Thymus (tissue), 14 donors: ENCODE measurements around the gene POGZ. TPM values are rescaled to one million over a fixed set of nuclear protein-coding genes. Genes with fewer than 3 reads are reported as not detected.
A peak's percentile ranks its signal among the peaks of the same experiment; 100 is the strongest.

Experiments
- DNase-seq, 9 donors: peaks; one replicate each; pipeline ENCODE4 v3.0.0-alpha.2; 2013; ENCODE audit warnings: low spot score in 9 of 9, low read depth in 6 of 9, missing footprints in 1 of 9
- H3K27ac ChIP-seq, 2 donors: one replicate each; pipeline ENCODE4 v1.5.1; 2013; ENCODE audit warnings: control low read depth in 1 of 2, low read depth in 1 of 2, low read length in 1 of 2, mild to moderate bottlenecking in 1 of 2, moderate library complexity in 1 of 2
- H3K27me3 ChIP-seq, 2 donors: one replicate each; pipeline ENCODE4 v1.5.1; 2013; ENCODE audit warnings: low read length in 1 of 2; ENCODE audit not compliant: control insufficient read depth in 2 of 2, insufficient read depth in 1 of 2
- H3K36me3 ChIP-seq, 2 donors: one replicate each; pipeline ENCODE4 v1.5.1; 2013; ENCODE audit warnings: low read length in 1 of 2, mild to moderate bottlenecking in 1 of 2, moderate library complexity in 1 of 2; ENCODE audit not compliant: control insufficient read depth in 2 of 2, insufficient read depth in 2 of 2
- H3K4me1 ChIP-seq, 2 donors: one replicate each; pipeline ENCODE4 v1.5.1; 2013; ENCODE audit warnings: low read length in 2 of 2; ENCODE audit not compliant: control insufficient read depth in 2 of 2, insufficient read depth in 2 of 2
- H3K4me3 ChIP-seq, 2 donors: one replicate each; pipeline ENCODE4 v1.5.1; 2013; ENCODE audit warnings: low read length in 2 of 2, control low read depth in 1 of 2, mild to moderate bottlenecking in 1 of 2
- H3K9me3 ChIP-seq, 2 donors: one replicate each; pipeline ENCODE4 v1.5.1; 2013; ENCODE audit warnings: low read length in 1 of 2, mild to moderate bottlenecking in 1 of 2; ENCODE audit not compliant: control insufficient read depth in 2 of 2, insufficient read depth in 1 of 2
- WGBS: extraction: QIAGEN DNeasy Blood & Tissue Kit; methylation state at CpG from one replicate; pipeline ENCODE4 v1.1.7; 2013; 5-methylcytosine and 5-hydroxymethylcytosine counted together
- long read RNA-seq, 10 donors: transcript quantifications; one replicate each; lab custom pipeline, GENCODE V29; 2026
- polyA plus RNA-seq: library from polyadenylated mRNA; stranded (reverse); fragments of 200-250 nt; gene quantifications from one replicate; pipeline ENCODE4 v1.2.3, GENCODE V29; 2013
- total RNA-seq: library from RNA; stranded (reverse); fragments of 120-200 nt; gene quantifications from one replicate; pipeline ENCODE4 v1.2.4, GENCODE V29; 2013
- donor health status: healthy.

Gene POGZ
- 18.5 TPM for total RNA-seq
- polyA plus RNA-seq, result 33.5 TPM
- long read RNA-seq, donor 1, full-length matches to known transcripts, result 1 of 1 reads
- long read RNA-seq, donor 1, partial matches to known transcripts, result 0 of 1 reads
- long read RNA-seq, donor 1, other reads (novel, unspliced or antisense), result 0 of 1 reads
- long read RNA-seq, donor 2, partial matches to known transcripts, result 44 of 49 reads
- long read RNA-seq, donor 2, other reads (novel, unspliced or antisense), result 0 of 49 reads
- long read RNA-seq, donor 3, partial matches to known transcripts, result 14 of 16 reads
- long read RNA-seq, donor 3, other reads (novel, unspliced or antisense), result 0 of 16 reads
- long read RNA-seq, donor 4, partial matches to known transcripts, result 7 of 9 reads
- long read RNA-seq, donor 4, other reads (novel, unspliced or antisense), result 0 of 9 reads
- long read RNA-seq, donor 5, partial matches to known transcripts, result 25 of 29 reads
- long read RNA-seq, donor 5, other reads (novel, unspliced or antisense), result 0 of 29 reads
- long read RNA-seq, donor 6, full-length matches to known transcripts, result 5 of 26 reads
- long read RNA-seq, donor 6, partial matches to known transcripts, result 21 of 26 reads
- long read RNA-seq, donor 6, other reads (novel, unspliced or antisense), result 0 of 26 reads
- long read RNA-seq, donor 7, full-length matches to known transcripts, result 1 of 17 reads
- long read RNA-seq, donor 7, partial matches to known transcripts, result 16 of 17 reads
- long read RNA-seq, donor 7, other reads (novel, unspliced or antisense), result 0 of 17 reads
- long read RNA-seq, donor 8, partial matches to known transcripts, result 0 of 1 reads
- long read RNA-seq, donor 8, other reads (novel, unspliced or antisense), result 0 of 1 reads
- long read RNA-seq, donor 9, partial matches to known transcripts, result 5 of 5 reads
- long read RNA-seq, donor 9, other reads (novel, unspliced or antisense), result 0 of 5 reads
- long read RNA-seq, donor 10, partial matches to known transcripts, result 20 of 26 reads
- long read RNA-seq, donor 10, other reads (novel, unspliced or antisense), result 0 of 26 reads

- Histone ChIP-seq H3K36me3 (no peaks in the 10 kb centered on the region), H3K9me3 (no peaks in the 10 kb centered on the region), H3K27ac (peak within 1 kb of the TSS; percentile 87 to 97), H3K27me3 (peaks cover 0 to 10% of the 10 kb centered on the region in 2 donors), H3K4me3 (peak within 1 kb of the TSS; percentile 66 to 99), H3K4me1 (peaks cover 11 to 12% of the 10 kb centered on the region in 2 donors)
- 13% methylated on average over 30 of the region's 30 CpGs for WGBS
- peak; percentile 77 to 96 (median 88) for DNase-seq
Observed at GRCh38 chr1:151459331-151460046, at the start of gene POGZ. Gene POGZ, minus strand, starts transcription at chr1:151459494. Its CDS starts 17,290 bp downstream, at chr1:151442204.

- H3K4me3 ChIP-seq, result no peak overlapping the region
- WGBS, result 93% methylated on average over 6 of the region's 6 CpGs
- no peak for DNase-seq
- peaks cover 0 to 28% of the 10 kb centered on the region in 2 donors for H3K27me3 ChIP-seq
- no peaks in the 10 kb centered on the region for H3K36me3 ChIP-seq
- peaks cover 13 to 35% of the 10 kb centered on the region in 2 donors for H3K4me1 ChIP-seq
- no peaks in the 10 kb centered on the region for H3K9me3 ChIP-seq
- H3K27ac ChIP-seq, result no peak overlapping the region
Observed at GRCh38 chr1:151508833-151509232, 49.5 kb upstream of the POGZ start.

- no peaks in the 10 kb centered on the region for H3K36me3 ChIP-seq
- H3K27me3 ChIP-seq, result peaks cover 0 to 6% of the 10 kb centered on the region in 2 donors
- H3K4me1 ChIP-seq, result no peaks in the 10 kb centered on the region
- no peak overlapping the region for H3K27ac ChIP-seq
- no peak for DNase-seq
- WGBS, result 97% methylated on average over 4 of the region's 4 CpGs
- H3K4me3 ChIP-seq, result no peak overlapping the region
- no peaks in the 10 kb centered on the region for H3K9me3 ChIP-seq
Observed at GRCh38 chr1:151504759-151505158, 45.5 kb upstream of the POGZ start.

DNA sequence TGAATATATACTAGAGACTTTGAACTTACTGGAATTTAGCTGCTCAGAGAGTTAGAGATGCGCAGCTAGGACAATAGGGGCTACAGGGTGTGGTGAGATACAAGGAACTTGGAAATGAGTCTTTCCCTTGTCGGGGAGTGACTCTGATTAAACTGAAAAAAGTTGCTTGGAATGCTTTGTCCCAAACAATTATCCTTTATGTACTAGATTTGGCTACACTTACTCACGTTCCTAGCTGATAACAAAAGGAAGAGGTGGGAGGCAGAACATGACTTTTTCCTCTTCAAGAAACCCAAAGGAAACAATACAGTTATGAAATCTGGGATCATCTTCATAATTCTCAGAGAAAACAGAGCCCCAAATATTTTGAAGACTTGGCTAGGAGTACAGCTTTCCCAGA lies 45.0 kb upstream of the POGZ start:
- H3K4me1 ChIP-seq, result no peaks in the 10 kb centered on the region
- no peak overlapping the region for H3K27ac ChIP-seq
- no peak for DNase-seq
- no peak overlapping the region for H3K4me3 ChIP-seq
- WGBS, result 86% methylated on average over 3 of the region's 3 CpGs
- H3K27me3 ChIP-seq, result peaks cover 0 to 2% of the 10 kb centered on the region in 2 donors
- H3K36me3 ChIP-seq, result no peaks in the 10 kb centered on the region
- H3K9me3 ChIP-seq, result no peaks in the 10 kb centered on the region

- Histone ChIP-seq H3K4me1 (no peaks in the 10 kb centered on the region), H3K27me3 (no peaks in the 10 kb centered on the region), H3K4me3 (no peak overlapping the region), H3K27ac (no peak overlapping the region), H3K36me3 (no peaks in the 10 kb centered on the region), H3K9me3 (no peaks in the 10 kb centered on the region)
- DNase-seq, result no peak
- WGBS, result 74% methylated on average over 7 of the region's 7 CpGs
Observed at GRCh38 chr1:151502859-151503780, 43.8 kb upstream of the POGZ start.

GRCh38 chr1:151502035-151502700 lies 42.9 kb upstream of the POGZ start:
- Histone ChIP-seq H3K27me3 (no peaks in the 10 kb centered on the region), H3K4me3 (no peak overlapping the region), H3K27ac (no peak overlapping the region), H3K9me3 (no peaks in the 10 kb centered on the region), H3K4me1 (no peaks in the 10 kb centered on the region), H3K36me3 (no peaks in the 10 kb centered on the region)
- WGBS, result 94% methylated on average over 5 of the region's 5 CpGs
- no peak for DNase-seq

GRCh38 chr1:151501474-151501873 lies 42.2 kb upstream of the POGZ start:
- Histone ChIP-seq H3K27me3 (no peaks in the 10 kb centered on the region), H3K27ac (no peak overlapping the region), H3K4me3 (no peak overlapping the region), H3K9me3 (no peaks in the 10 kb centered on the region), H3K4me1 (no peaks in the 10 kb centered on the region), H3K36me3 (no peaks in the 10 kb centered on the region)
- WGBS, result 90% methylated on average over 10 of the region's 10 CpGs
- no peak for DNase-seq

DNA sequence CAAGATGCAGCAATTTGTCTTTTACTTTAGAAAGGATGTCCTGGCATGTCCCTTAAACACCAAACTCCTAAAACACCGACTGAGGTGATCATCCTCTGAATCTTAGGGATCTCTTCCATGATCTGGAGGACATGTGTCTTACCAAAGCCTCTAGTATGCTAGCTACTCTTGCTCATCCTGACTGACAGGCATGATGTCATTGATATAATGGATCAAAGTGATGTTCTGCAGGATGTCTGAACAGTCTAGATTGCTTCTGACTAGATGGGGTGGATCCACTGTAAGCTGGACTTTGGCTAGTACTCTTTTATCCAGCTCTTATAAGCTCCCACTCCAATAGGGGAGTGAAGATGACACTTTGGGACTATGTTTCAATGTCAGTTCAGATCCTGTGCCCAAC lies 40.6 kb upstream of the POGZ start:
- no peaks in the 10 kb centered on the region for H3K27me3 ChIP-seq
- H3K36me3 ChIP-seq, result no peaks in the 10 kb centered on the region
- H3K9me3 ChIP-seq, result no peaks in the 10 kb centered on the region
- no peak for DNase-seq
- no peak overlapping the region for H3K4me3 ChIP-seq
- H3K27ac ChIP-seq, result no peak overlapping the region
- 97% methylated on average over 1 of the region's 1 CpG for WGBS
- H3K4me1 ChIP-seq, result no peaks in the 10 kb centered on the region
